Neutrophil (primary cell): ENCODE results near the gene GCLC.
"Not testable (repeated sequence)": the region's sequence is repeated elsewhere in the genome, so short reads cannot be mapped to it uniquely, and the experiment has no call there.

ENCODE experiments used
- H3K27ac ChIP-seq: fragments of 200-600 bp; sonication (generic); 2 replicates; pipeline ENCODE4 v1.5.1; 2016; ENCODE audit warnings: mild to moderate bottlenecking, moderate library complexity
- H3K27me3 ChIP-seq: fragments of 200-600 bp; sonication (generic); 2 replicates; pipeline ENCODE4 v1.6.0; 2016; ENCODE audit warnings: mild to moderate bottlenecking
- H3K36me3 ChIP-seq: fragments of 200-600 bp; sonication (generic); 2 replicates; pipeline ENCODE4 v1.5.1; 2017
- H3K4me1 ChIP-seq, 2 experiments: fragments of 200-600 bp in 1 of 2; sonication (generic) in 1 of 2; 1 replicate in 1 of 2; 2 replicates in 1 of 2; pipeline versions ENCODE4 v1.5.1 to v1.6.1; 2013 to 2016; ENCODE audit warnings: low read depth in 1 of 2, low read length in 1 of 2, mild to moderate bottlenecking in 1 of 2, moderate library complexity in 1 of 2; ENCODE audit not compliant: control insufficient read depth in 1 of 2, insufficient read depth in 1 of 2
- H3K4me3 ChIP-seq, 2 experiments: fragments of 200-600 bp in 1 of 2; sonication (generic) in 1 of 2; 1 replicate in 1 of 2; 2 replicates in 1 of 2; pipeline ENCODE4 v1.5.1; 2013 to 2016; ENCODE audit warnings: low read depth in 1 of 2, low read length in 1 of 2, mild to moderate bottlenecking in 1 of 2, moderate library complexity in 1 of 2
- H3K9me3 ChIP-seq: fragments of 200-600 bp; sonication (generic); 2 replicates; pipeline ENCODE4 v1.5.1; 2016
- CTCF ChIP-seq: fragments of 200-600 bp; sonication (generic); IDR thresholded peaks from 2 replicates; pipeline ENCODE4 v1.5.1; 2016; ENCODE audit warnings: antibody characterized with exemption

The GCLC gene

DNA sequence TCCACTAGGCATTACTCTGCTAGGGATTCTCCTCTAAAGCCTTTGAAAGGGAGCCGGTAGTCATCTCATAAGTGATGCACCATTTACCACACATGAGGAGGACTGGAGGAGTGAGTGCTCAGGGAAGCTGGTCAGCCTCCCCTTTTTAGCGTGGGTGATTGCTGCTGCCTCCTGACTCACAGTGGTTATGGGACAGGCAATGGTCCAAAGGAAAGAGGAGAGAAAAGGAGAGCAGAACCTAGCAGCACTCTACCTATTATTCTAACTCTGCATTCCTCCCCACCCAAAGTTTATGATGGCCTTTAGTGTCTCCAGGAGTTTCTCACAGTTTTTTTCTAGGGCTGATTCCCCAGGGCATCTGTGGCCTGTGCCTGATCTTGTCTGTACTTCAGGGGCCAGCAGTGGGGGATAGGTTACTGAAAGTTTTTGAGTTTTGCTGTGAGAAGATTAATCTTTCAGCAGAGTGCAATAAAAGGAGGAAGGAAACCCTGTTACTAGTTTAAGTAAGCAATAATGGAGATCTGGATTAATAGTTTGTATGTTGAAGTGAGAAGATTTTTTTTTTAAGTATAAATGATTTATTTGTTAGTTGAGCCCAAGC lies 36.4 kb upstream of the GCLC start:
- H3K27ac ChIP-seq: no peak overlapping the region
- no peaks in the 10 kb centered on the region for H3K4me1 ChIP-seq

DNA sequence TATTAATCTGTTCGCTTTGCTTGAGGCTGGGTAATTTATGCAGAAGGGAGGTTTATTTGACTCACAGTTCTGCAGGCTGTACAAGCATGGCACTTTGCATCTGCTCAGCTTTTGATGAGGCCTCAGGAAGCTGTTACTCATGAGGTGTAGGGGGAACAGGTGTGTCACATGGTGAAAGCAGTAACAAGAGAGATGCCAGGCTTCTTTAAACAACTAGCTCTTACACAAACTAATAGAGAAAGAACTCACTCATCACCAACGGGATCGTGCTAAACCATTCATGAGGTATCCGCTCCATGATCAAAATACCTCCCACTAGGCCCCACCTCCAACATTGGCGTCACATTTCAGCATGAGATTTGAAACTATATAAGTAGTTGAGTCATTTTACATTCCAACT lies 34.4 kb upstream of the GCLC start:
- H3K36me3 ChIP-seq: no peaks in the 10 kb centered on the region
- H3K4me3 ChIP-seq: no peak overlapping the region
- H3K27me3 ChIP-seq: no peaks in the 10 kb centered on the region
- no peaks in the 10 kb centered on the region for H3K4me1 ChIP-seq
- no peak for TF ChIP-seq CTCF
- H3K27ac ChIP-seq: no peak overlapping the region
- H3K9me3 ChIP-seq: no peaks in the 10 kb centered on the region

More for the DNA sequence above, 36.4 kb upstream of the GCLC start:
- Histone ChIP-seq H3K4me3 (no peak overlapping the region), H3K36me3 (no peaks in the 10 kb centered on the region), H3K27me3 (no peaks in the 10 kb centered on the region), H3K9me3 (no peaks in the 10 kb centered on the region)
- no peak for TF ChIP-seq CTCF

DNA sequence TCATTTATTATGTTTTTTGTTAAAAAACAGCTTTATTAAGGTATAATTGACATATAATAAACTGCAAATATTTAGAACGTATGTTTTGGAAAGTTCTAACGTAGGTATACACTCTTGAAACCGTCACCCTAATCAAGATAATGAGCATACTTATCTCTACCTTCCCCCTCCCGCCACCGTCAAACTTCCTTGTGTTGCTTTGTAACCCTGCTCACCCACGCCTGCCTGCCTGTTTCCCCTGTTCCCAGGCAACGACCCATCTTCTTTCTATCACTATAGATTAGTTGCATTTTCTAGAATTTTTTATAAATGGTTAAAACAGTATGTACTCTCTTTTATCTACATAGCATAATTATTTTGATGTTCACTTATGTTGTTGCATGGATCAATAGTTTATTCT lies 33.5 kb upstream of the GCLC start:
- Histone ChIP-seq H3K27me3 (no peaks in the 10 kb centered on the region), H3K27ac (no peak overlapping the region), H3K9me3 (no peaks in the 10 kb centered on the region), H3K36me3 (no peaks in the 10 kb centered on the region), H3K4me3 (no peak overlapping the region), H3K4me1 (no peaks in the 10 kb centered on the region)
- no peak for TF ChIP-seq CTCF

DNA sequence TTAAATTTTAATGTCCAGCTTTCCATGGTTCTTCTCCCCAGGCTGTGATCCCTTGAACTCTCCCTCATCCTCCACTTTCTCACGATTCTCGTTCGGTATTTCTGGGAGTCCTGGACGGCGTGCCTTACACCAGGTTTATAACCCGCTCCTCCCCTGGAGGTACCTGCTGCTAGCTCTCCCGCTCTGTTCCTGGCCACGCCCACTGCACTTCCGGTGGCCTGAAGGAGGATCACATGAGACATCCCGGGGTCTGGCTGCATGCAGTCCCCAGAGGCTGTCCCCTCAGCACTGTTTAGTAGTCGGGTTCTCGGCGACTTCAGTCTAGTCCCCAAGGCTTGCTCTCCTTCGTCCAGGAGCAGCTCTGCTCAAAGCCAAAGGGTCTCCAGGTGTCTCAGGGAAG lies 28.4 kb upstream of the GCLC start:
- Histone ChIP-seq H3K4me3 (no peak overlapping the region), H3K36me3 (no peaks in the 10 kb centered on the region), H3K27me3 (no peaks in the 10 kb centered on the region), H3K4me1 (no peaks in the 10 kb centered on the region), H3K27ac (no peak overlapping the region), H3K9me3 (no peaks in the 10 kb centered on the region)
- TF ChIP-seq CTCF: no peak

- not testable (repeated sequence) for H3K36me3 ChIP-seq, H3K4me3 ChIP-seq, H3K4me1 ChIP-seq, H3K27me3 ChIP-seq, H3K27ac ChIP-seq, H3K9me3 ChIP-seq
These were observed 27.5 kb upstream of the GCLC start for GRCh38 chr6:53572379-53572778.

DNA sequence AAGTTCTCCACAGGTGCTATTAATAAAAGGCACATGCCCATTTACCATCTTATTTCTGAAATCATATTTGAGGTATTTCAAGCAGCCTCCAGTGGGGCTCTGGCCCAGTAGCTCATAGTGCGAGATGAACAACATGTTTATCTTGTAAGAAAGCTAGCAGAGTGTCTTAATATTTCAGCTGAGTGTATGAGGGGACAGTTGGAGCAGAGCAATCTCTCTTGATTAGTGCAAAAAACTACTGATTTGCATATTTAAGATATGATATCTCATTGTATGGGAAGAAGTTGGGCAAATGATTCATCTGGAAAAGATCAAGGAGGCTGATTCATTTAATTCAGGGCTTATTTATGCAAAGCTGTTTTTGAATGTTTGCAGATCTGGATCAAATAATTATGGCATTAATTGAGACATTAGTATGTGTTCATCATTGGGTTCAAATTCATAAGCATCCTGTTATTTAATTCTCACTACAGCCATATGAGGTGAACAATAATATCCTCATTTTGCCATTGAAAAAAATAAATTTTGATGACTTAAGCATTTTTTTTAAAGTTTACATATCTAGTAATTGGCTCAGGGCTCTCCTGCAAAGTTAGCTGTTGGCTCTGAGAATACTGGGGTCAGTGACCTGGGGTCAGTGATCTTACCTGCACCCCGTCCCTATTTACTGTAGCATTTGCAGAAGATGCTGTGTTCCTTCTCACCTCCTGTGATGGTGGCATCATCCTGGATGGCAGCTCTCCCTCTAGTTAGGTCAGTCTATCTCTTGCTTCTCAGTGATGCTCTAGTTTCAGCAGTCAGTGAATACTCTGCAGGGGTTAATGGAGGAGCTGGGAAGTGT lies 24.1 kb upstream of the GCLC start:
- Histone ChIP-seq H3K4me1 (no peaks in the 10 kb centered on the region), H3K4me3 (no peak overlapping the region), H3K36me3 (no peaks in the 10 kb centered on the region), H3K27ac (no peak overlapping the region), H3K9me3 (no peaks in the 10 kb centered on the region), H3K27me3 (no peaks in the 10 kb centered on the region)
- TF ChIP-seq CTCF: no peak
